K562 (cell line): ENCODE data around the gene PPIL1. TPM values are rescaled to one million over a fixed set of nuclear protein-coding genes. Genes with fewer than 3 reads are reported as not detected.

Source experiments
- ATAC-seq: fragments of 200-7000 bp; cut with Tn5 transposase; 3 replicates; pipeline ENCODE4 v1.9.1; 2020; ENCODE audit warnings: moderate library complexity
- BruUV-seq: library from RNA; stranded (reverse); fragments of 400-500 nt; replicated peaks from 2 replicates; lab custom pipeline; 2021; lab: Mats Ljungman, UMichigan
- CTCF ChIA-PET: fragments of 300-600 bp; formaldehyde crosslinking; extraction: SDS; loops from one replicate; lab custom pipeline; 2021; ENCODE audit warnings: low intra/inter-chr PET ratio; lab: Yijun Ruan, JAX
- POLR2A ChIA-PET: fragments of 300-600, 350-650 bp; sonication (Branson Sonifier 250); formaldehyde crosslinking; extraction: SDS; loops from one replicate; lab custom pipeline; 2021; ENCODE audit warnings: antibody characterized with exemption, inconsistent platforms; lab: Yijun Ruan, JAX
- DNase-seq, 4 experiments: peaks; one replicate each; pipeline versions ENCODE4 v3.0.0 to v3.0.0-alpha.2; 2011 to 2018; ENCODE audit warnings: low spot score in 3 of 4, mixed read lengths in 3 of 4; ENCODE audit errors: extremely low read depth in 1 of 4
- FAIRE-seq: peaks from 2 replicates; lab custom pipeline; 2011; peaks lifted over from hg19 to GRCh38; lab: Jason Lieb, UNC
- H2AFZ ChIP-seq: 2 replicates; pipeline ENCODE4 v1.6.0; 2011; ENCODE audit warnings: low read depth, low read length, control low read depth, inconsistent platforms
- H3K27ac ChIP-seq: fragments of 200-600 bp; 3 replicates; pipeline ENCODE4 v1.8.0; 2011; ENCODE audit warnings: low read depth, mild to moderate bottlenecking, control low read depth, inconsistent platforms, low read length, moderate library complexity, mixed read lengths; ENCODE audit errors: extremely low read depth
- H3K27me3 ChIP-seq, 2 experiments: fragments of 300-600 bp in 1 of 2; 2 replicates in 1 of 2; 3 replicates in 1 of 2; pipeline versions ENCODE4 v1.6.0 to v1.8.0; 2011; ENCODE audit warnings: inconsistent platforms in 2 of 2, low read length in 2 of 2, mild to moderate bottlenecking in 1 of 2, mixed read lengths in 1 of 2, moderate library complexity in 1 of 2; ENCODE audit not compliant: control insufficient read depth in 2 of 2, insufficient read depth in 2 of 2
- H3K36me3 ChIP-seq: fragments of 300-600 bp; 3 replicates; pipeline ENCODE4 v1.8.0; 2011; ENCODE audit warnings: mild to moderate bottlenecking, low read length, inconsistent platforms; ENCODE audit not compliant: control insufficient read depth, insufficient read depth
- H3K4me1 ChIP-seq, 2 experiments: fragments of 200-600 bp in 1 of 2; replicated peaks in 1 of 2; 2 replicates in 1 of 2; 3 replicates in 1 of 2; pipeline versions ENCODE4 v1.5.1 to v1.8.0; 2011; ENCODE audit warnings: inconsistent platforms in 2 of 2, low read length in 2 of 2, mild to moderate bottlenecking in 1 of 2, mixed read lengths in 1 of 2, moderate library complexity in 1 of 2; ENCODE audit not compliant: control insufficient read depth in 2 of 2, insufficient read depth in 2 of 2
- H3K4me2 ChIP-seq: 2 replicates; pipeline ENCODE4 v1.6.1; 2011; ENCODE audit warnings: low read length, control low read depth, inconsistent platforms, mixed read lengths; ENCODE audit not compliant: insufficient read depth
- H3K4me3 ChIP-seq: fragments of 200-600 bp; sonication (generic), shearing (Covaris generic); 2 replicates; pipeline ENCODE4 v1.5.1; 2016; ENCODE audit warnings: control low read depth, inconsistent platforms
- H3K79me2 ChIP-seq: fragments of 200-600 bp; 3 replicates; pipeline ENCODE4 v1.8.0; 2011; ENCODE audit warnings: low read length, inconsistent platforms; ENCODE audit not compliant: control insufficient read depth, insufficient read depth
- H3K9ac ChIP-seq, 2 experiments: 2 replicates each; pipeline versions ENCODE4 v1.6.0 to v1.6.1; 2011; ENCODE audit warnings: low read depth in 2 of 2, low read length in 2 of 2, control low read depth in 1 of 2, inconsistent platforms in 1 of 2, mild to moderate bottlenecking in 1 of 2, mixed read lengths in 1 of 2; ENCODE audit not compliant: insufficient read depth in 1 of 2
- H3K9me1 ChIP-seq: one replicate; pipeline ENCODE4 v1.6.0; 2011; ENCODE audit warnings: inconsistent platforms, mild to moderate bottlenecking, low read length, moderate library complexity; ENCODE audit not compliant: control insufficient read depth, insufficient read depth
- H3K9me3 ChIP-seq: replicated peaks from 2 replicates; pipeline ENCODE4 v1.5.1; 2011; ENCODE audit warnings: low read depth, low read length, inconsistent platforms; ENCODE audit not compliant: control insufficient read depth, insufficient read depth
- H4K20me1 ChIP-seq: replicated peaks from 2 replicates; pipeline ENCODE4 v1.6.1; 2011; ENCODE audit warnings: low read length, inconsistent platforms, mixed read lengths; ENCODE audit not compliant: control insufficient read depth, insufficient read depth
- E2F6 ChIP-seq, 2 experiments: IDR thresholded peaks; 2 replicates each; pipeline ENCODE4 v1.6.1; 2011; ENCODE audit warnings: borderline replicate concordance in 1 of 2, control low read depth in 1 of 2, low read depth in 1 of 2, low read length in 1 of 2, mild to moderate bottlenecking in 1 of 2, mixed read lengths in 1 of 2, moderate library complexity in 1 of 2; ENCODE audit not compliant: insufficient read depth in 1 of 2, insufficient read length in 1 of 2, poor library complexity in 1 of 2, severe bottlenecking in 1 of 2; ENCODE audit errors: extremely low read depth in 1 of 2
- GTF2B ChIP-seq: IDR thresholded peaks from 2 replicates; pipeline ENCODE4 v1.6.1; 2011; ENCODE audit not compliant: insufficient read length; ENCODE audit errors: extremely low read depth
- MAFG ChIP-seq: fragments of 450-650 bp; conservative IDR thresholded peaks from 2 replicates; pipeline ENCODE4 v1.6.1; 2016; ENCODE audit warnings: missing genetic modification characterization, missing compliant biosample characterization
- MITF ChIP-seq: IDR thresholded peaks from 2 replicates; pipeline ENCODE4 v1.6.1; 2014; ENCODE audit warnings: antibody characterized with exemption
- PRDM10 ChIP-seq: fragments of 450-650 bp; IDR thresholded peaks from 2 replicates; pipeline ENCODE4 v1.6.1; 2018; ENCODE audit not compliant: partially characterized antibody
- TCF3 ChIP-seq: sonication (generic); formaldehyde crosslinking; IDR thresholded peaks from 2 replicates; pipeline ENCODE4 v1.4.0; 2020; ENCODE audit warnings: mild to moderate bottlenecking, missing genetic modification reagents
- ZFP36 ChIP-seq: fragments of 150-350 bp; IDR thresholded peaks from 2 replicates; pipeline ENCODE4 v1.6.1; 2018; ENCODE audit warnings: low read length, low read depth; ENCODE audit not compliant: partially characterized antibody
- ZNF175 ChIP-seq: fragments of 200-800 bp; sonication (Bioruptor generic); IDR thresholded peaks from 2 replicates; pipeline ENCODE4 v1.6.1; 2016; ENCODE audit warnings: low read depth, mild to moderate bottlenecking, missing genetic modification characterization, missing compliant biosample characterization
- ZNF354B ChIP-seq: fragments of 250-450 bp; sonication (Bioruptor Pico); IDR thresholded peaks from 2 replicates; pipeline ENCODE4 v1.4.0; 2020
- ZNF639 ChIP-seq, 2 experiments: fragments of 200-800 bp in 1 of 2; sonication (Bioruptor generic) in 1 of 2; sonication (generic) in 1 of 2; formaldehyde crosslinking in 1 of 2; IDR thresholded peaks in 1 of 2; conservative IDR thresholded peaks in 1 of 2; 2 replicates each; pipeline versions ENCODE4 v1.5.0 to v1.6.1; 2016 to 2020; ENCODE audit warnings: missing compliant biosample characterization in 1 of 2, missing genetic modification characterization in 1 of 2, missing genetic modification reagents in 1 of 2
- WGBS: fragments of 100-300 bp; shearing (Covaris generic); methylation state at CpG from one replicate; pipeline ENCODE4 v1.1.6; 2016; ENCODE audit warnings: low coverage, mixed read lengths; ENCODE audit not compliant: insufficient coverage; ENCODE audit errors: missing lambda C conversion rate; 5-methylcytosine and 5-hydroxymethylcytosine counted together
- in situ Hi-C: fragments of 300-500 bp; cut with MboI; formaldehyde crosslinking; loops from 4 replicates; pipeline ENCODE4 v1.15.0; 2018; ENCODE audit warnings: inconsistent platforms, mixed read lengths
- intact Hi-C: fragments of 100-400 bp; cut with micrococcal nuclease; formaldehyde crosslinking; loops from 2 replicates; pipeline ENCODE4 v1.14.2; 2022
- polyA plus RNA-seq, 8 experiments: library from polyadenylated mRNA; depleted of rRNA in 4 of 8; stranded (reverse) in 5 of 8; unstranded in 3 of 8; fragments of >200 nt; fragmentation: Nextera tagmentation in 2 of 8; fragmentation: Illumina TruSeq in 1 of 8; extraction: Ambion mirVana in 2 of 8; extraction: Trizol in 1 of 8; gene quantifications; 2 replicates each; pipeline versions ENCODE4 v1.2.1 to v1.2.3, GENCODE V29; 2011 to 2014; ENCODE audit warnings: inconsistent platforms in 1 of 8, missing spikeins in 1 of 8
- total RNA-seq, 7 experiments: library from RNA; depleted of rRNA in 6 of 7; stranded (reverse); fragments of >200 nt in 6 of 7; fragmentation: Illumina TruSeq in 2 of 7; extraction: Trizol in 2 of 7; gene quantifications; 2 replicates each; pipeline versions ENCODE4 v1.2.1 to v1.2.3, GENCODE V29; 2011 to 2021; ENCODE audit warnings: low replicate concordance in 1 of 7

PPIL1 gene
- total and polyA plus RNA-seq, 9 of the 15 experiments (the other 6 are each of a cell fraction or from before 2014, with no cell fraction given): 65.8 to 205 (median 130) TPM

GRCh38 chr6:36862164-36862847 is 12.3 kb downstream of the PPIL1 start:
- peak; percentile 98 for FAIRE-seq
- ATAC-seq: peak; percentile 96
- DNase-seq: peak; percentile 82 to 97 (median 88)
- WGBS: 8% methylated on average over 8 of the region's 8 CpGs
- Histone ChIP-seq H3K36me3 (peaks cover 86% of the 10 kb centered on the region), H3K4me2 (peak overlapping the region; percentile 65), H3K9me1 (no peaks in the 10 kb centered on the region), H3K79me2 (peaks cover 93% of the 10 kb centered on the region), H3K27ac (peak overlapping the region; percentile 84), H4K20me1 (no peaks in the 10 kb centered on the region), H3K4me3 (no peak overlapping the region), H3K9ac (peak overlapping the region in 1 of 2 experiments; percentile 65; a peak in 2 of 4 replicates), H3K9me3 (no peaks in the 10 kb centered on the region), H2AFZ (peak overlapping the region; percentile 63), H3K27me3 (no peaks in the 10 kb centered on the region), H3K4me1 (peaks cover 30 to 42% of the 10 kb centered on the region in 2 experiments)
- CTCF ChIA-PET: no interaction called here
- in situ Hi-C loops: no loop called here
- POLR2A ChIA-PET: interaction anchor here (0.5 to 8.9 kb wide), 12 partner anchors 10 to 1234 kb away, joined by 3 to 80 read pairs (median 4); partner anchors contain the start of genes C6orf89 and PPIL1
- intact Hi-C loops: no loop called here
- BruUV-seq: no TSS peak
- peak; percentile 46 for TF ChIP-seq PRDM10
- 0 out of 2 replicates have a peak, but pooled peaks have one; percentile 39 for TF ChIP-seq MITF
- no peak for TF ChIP-seq GTF2B
- no peak for TF ChIP-seq ZNF354B
- peak; percentile 95 for TF ChIP-seq MAFG (tag)
- TF ChIP-seq ZNF639 (CRISPR knock-in tag; conservative IDR thresholded peaks at IDR 0.05 in 1 of 2, IDR thresholded peaks at IDR 0.05 in 1 of 2): peak in 1 of 2 experiments; percentile 93; a peak in 2 of 4 replicates
- TF ChIP-seq ZNF175 (CRISPR knock-in tag): peak; percentile 61; the same call in 1 of the 2 replicates
- TF ChIP-seq ZFP36: peak; percentile 66
- TF ChIP-seq E2F6 (IDR thresholded peaks at IDR 0.05; ENCODE audit: borderline replicate concordance in 1 of 2, extremely low read depth in 1 of 2, insufficient read depth in 1 of 2, insufficient read length in 1 of 2, low read depth in 1 of 2, low read length in 1 of 2, poor library complexity in 1 of 2, severe bottlenecking in 1 of 2): peak in 1 of 2 experiments; percentile 28
- TF ChIP-seq TCF3 (CRISPR knock-in tag): peak; percentile 94
